NCI-H187 (cell line): ENCODE results near the gene ANO4.

Experiments used
- DNase-seq, 2 experiments: peaks; one replicate each; lab custom pipeline; 2025; lab: John Stamatoyannopoulos, UW

ANO4 gene

GRCh38 chr12:100808777-100809176 is 14.2 kb downstream of the ANO4 start:
- DNase-seq = no peak

GRCh38 chr12:100820314-100820713 is 25.7 kb downstream of the ANO4 start:
- no peak for DNase-seq

- DNase-seq = no peak
These were observed 29.4 kb downstream of the ANO4 start for GRCh38 chr12:100823963-100824362.

- DNase-seq = no peak
These were observed 29.9 kb downstream of the ANO4 start for GRCh38 chr12:100824476-100824875.

- no peak for DNase-seq
These were observed 31.7 kb downstream of the ANO4 start for GRCh38 chr12:100826323-100826722.

GRCh38 chr12:100827901-100828520 is 33.4 kb downstream of the ANO4 start:
- peak in 1 of 2 experiments; percentile 49 for DNase-seq

GRCh38 chr12:100830003-100830795 is 35.6 kb downstream of the ANO4 start:
- DNase-seq = peak; percentile 18 to 22

DNA sequence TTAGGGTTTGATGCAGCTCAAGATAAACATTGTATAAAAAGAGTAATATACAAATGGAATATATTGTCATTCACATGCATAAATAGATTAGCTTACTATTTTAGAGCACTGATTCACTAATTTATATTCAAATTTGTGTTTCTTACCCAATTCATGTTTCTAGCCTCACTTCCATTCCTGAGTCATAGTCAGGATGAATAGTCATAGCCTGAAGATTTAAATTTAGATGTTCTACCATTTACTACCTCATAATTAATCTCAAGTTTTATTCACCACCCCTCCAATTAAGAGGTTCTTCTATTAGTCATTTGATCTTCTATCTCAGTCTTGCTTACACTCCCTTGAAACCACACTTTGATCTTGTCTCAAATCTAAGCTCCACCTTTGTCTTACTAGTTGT is 38.7 kb downstream of the ANO4 start:
- DNase-seq = no peak

DNA sequence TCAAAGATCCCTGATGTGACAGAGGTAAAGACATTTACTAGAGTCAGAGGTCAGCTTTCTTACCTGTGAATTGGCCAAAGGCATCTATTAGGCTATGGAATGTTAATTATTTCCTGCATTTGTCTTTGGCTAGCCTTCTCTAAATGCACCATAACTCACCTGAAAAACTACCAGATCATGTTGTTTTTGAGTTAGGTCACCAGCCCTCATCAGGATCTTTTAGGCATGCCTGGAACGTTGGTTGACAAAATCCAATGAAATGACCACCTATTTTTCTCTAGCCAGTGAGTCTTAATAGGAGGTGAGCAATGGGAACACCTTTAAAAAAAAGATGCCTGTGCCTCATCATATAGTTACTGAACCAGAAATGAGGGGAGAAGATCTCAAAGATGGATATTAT is 46.2 kb downstream of the ANO4 start:
- DNase-seq = no peak

DNA sequence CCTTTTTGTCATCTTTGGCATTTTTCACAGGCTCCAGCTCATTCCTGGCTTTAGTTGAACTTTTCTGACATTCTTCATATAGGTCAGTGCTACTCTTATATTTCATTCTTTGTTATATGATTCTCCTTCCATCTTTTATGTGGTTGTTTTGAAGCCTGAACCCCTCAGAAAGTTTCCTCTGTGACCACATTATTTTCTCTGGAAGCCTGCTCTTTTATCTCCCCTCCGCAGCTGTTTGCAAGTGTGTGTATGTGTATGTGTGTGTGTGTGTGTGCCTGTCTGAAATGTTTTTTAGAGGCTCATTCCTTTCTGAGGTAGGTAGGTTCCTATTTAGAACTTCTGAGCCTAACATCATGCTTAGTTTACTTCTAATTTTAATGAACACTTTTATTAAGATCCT is 47.6 kb downstream of the ANO4 start:
- no peak for DNase-seq

GRCh38 chr12:100843061-100843460 is 48.5 kb downstream of the ANO4 start:
- DNase-seq = no peak

DNA sequence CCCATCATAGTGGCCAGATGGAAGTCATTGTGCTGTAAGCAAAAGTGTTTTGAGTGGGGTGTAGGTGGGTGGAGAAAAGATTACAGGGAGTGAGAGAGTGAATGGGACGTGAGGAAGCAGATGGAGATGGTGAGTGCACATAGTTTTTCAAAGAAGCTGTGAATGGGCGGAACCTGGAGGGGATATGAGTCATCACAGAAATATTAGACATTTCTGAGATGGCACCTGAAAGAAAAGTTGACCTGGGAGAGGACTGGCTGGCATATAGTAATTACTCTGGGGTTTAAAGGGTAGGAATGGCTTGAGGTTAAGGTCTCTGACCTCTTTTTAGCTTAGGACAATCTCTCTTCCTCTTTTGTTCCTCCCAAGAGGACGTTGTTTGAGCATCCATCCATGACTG is 50.5 kb downstream of the ANO4 start:
- no peak for DNase-seq

DNA sequence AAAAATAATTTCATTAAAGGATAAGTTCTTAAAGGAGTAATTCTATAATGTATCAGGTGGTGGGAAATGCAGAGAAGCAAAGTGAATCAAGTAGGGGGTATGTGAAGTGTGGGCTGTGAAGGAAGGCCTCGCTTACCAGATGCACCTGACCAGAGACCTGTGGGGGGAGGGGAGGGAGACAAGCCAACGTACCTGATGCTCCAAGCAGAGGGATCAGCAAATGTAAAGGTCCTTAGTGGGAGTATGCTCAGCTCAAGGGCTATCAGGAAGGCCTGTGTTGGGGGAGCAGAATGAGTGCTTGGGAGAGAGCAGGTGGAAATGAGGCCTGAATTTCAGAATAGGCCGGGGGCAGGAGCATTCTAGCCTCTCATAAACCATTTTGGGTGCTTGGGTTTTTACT is 57.1 kb downstream of the ANO4 start:
- no peak for DNase-seq

- no peak for DNase-seq
These were observed 62.8 kb downstream of the ANO4 start for GRCh38 chr12:100857418-100857817.

DNA sequence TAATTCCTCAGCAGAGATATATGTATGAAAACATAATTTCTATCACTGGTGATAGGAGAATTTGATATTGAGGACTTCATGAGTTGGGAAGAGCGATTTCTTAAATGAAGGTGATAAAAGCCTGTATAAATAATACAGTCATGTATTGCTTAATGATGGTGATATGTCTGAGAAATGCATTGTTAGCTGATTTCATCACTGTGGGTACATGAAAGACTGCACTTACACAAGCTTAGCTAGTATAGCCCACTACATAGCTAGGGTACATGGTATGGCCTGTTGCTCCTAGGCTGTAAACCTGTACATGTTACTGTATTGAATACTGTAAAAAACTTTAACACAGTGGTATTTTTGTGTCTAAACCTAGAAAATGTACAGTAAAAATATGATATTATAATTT is 63.4 kb downstream of the ANO4 start:
- DNase-seq = no peak

- DNase-seq = no peak
These were observed 64.1 kb downstream of the ANO4 start for GRCh38 chr12:100858656-100859055.

GRCh38 chr12:100859063-100859627 is 64.6 kb downstream of the ANO4 start:
- DNase-seq = no peak

DNA sequence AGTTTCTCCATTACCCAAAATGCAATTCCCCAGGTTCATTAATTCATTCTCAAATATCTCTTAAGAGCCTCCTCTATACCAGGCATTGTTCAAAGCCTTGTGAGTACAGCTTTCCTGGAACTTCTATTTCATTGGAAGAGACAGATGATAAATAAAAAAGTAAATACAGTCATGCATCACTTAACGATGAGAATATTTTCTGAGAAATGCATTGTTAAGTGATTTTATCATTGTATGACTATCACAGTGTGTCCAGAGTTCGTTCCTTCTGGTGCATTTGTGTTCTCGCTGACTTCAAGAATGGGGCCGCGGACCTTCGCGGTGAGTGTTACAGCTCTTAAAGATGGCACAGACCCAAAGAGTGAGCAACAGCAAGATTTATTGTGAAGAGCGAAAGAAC is 66.0 kb downstream of the ANO4 start:
- DNase-seq = peak; percentile 41 to 50

- DNase-seq = no peak
These were observed 68.1 kb downstream of the ANO4 start for GRCh38 chr12:100862676-100863075.

DNA sequence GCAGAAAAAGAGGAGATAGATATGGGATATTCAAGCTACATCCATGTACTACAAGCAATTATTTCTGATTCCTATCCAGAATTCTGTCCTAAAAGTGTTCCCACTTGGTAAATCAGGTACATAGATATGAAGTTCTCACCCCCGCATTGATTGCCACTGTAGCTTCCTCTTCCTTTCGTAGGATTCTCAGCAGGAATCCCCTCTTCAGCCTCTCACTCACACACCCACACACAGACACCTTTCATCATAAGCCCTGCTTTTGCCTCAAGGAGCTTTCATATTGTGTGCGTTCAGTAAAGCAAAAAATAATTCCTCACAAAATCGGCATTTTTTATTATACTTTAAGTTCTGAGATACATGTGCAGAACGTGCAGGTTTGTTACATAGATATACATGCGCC is 69.8 kb downstream of the ANO4 start:
- DNase-seq = no peak

GRCh38 chr12:100867639-100868393 is 73.2 kb downstream of the ANO4 start:
- DNase-seq = no peak

DNA sequence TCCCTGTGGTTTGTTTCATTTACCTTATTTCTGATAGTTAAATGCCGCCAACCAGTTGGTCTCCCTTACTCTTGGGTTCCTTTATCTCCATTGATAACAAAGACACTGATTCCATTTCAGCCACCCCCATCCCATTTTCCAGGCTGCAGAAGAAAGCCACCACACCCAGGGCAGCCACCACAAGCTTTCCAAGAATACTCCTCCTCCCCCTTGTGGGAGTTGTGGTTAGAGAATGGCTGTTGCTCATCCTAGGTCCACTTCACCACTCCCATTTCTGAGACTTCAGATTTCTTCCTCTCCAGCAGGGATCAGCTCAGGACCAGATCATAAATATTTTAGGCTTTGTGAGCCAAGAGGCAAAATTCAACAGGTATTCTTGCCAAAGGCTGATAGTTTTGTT is 73.9 kb downstream of the ANO4 start:
- DNase-seq = peak in 1 of 2 experiments; percentile 46
